Measurements from ENCODE around the gene CELSR1.

The CELSR1 gene

GRCh38 chr22:46486996-46487717 lies 50.3 kb downstream of the CELSR1 start:
- H3K27me3 ChIP-seq: no peaks in the 10 kb centered on the region
- H3K4me3 ChIP-seq: no peak overlapping the region
- no peaks in the 10 kb centered on the region for H4K20me1 ChIP-seq
- no peaks in the 10 kb centered on the region for H3K36me3 ChIP-seq
- H3K4me1 ChIP-seq: peaks cover 94% of the 10 kb centered on the region
- H3K27ac ChIP-seq: no peak overlapping the region
- peak overlapping the region; percentile 18 for H3K4me2 ChIP-seq
- peaks cover 9% of the 10 kb centered on the region; the same call in 1 of the 2 replicates for H3K9me3 ChIP-seq
- no peak for TF ChIP-seq Cebpa-rat (IDR thresholded peaks at IDR 0.05)
- H3K9ac ChIP-seq: no peak overlapping the region

DNA sequence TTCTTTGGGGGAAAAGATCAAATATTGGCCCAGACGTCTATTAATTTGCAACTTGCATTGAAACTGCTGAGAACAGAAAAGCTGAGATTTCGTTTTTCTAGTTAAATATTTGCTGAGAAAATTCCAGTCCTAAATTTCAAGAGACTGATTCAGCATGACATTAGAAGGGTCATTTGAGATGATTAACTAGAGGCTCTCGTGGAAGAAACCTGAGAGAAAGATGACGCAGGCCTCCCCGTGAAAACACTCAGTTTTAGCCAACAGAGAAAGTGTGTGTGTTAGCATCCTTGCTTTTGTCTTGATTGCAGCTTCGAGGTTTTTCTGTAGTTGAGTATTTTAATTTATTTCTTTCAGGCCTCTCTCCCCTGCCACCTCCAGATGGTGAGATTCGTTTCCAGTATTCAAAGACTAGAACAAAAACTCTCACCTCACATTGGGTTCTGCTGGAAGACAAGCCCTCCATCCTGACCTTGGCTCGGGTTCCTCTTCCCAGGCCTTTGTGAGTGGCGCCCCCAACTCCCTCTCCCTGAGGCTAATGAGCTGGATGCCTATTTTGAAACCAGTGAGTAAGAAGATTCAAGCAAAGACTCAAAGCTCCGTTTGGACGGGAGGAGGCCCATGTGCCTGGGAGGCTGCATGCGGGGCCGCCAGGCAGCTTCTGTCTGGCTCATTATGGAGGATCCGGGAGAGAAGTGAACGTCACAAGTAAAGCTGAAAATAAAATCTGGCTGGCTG lies 52.4 kb downstream of the CELSR1 start:
- no peak for TF ChIP-seq Cebpa-rat (IDR thresholded peaks at IDR 0.05)
- no peaks in the 10 kb centered on the region for H3K27me3 ChIP-seq
- no peaks in the 10 kb centered on the region for H4K20me1 ChIP-seq
- peak overlapping the region; percentile 48 for H3K4me2 ChIP-seq
- H3K9ac ChIP-seq: no peak overlapping the region
- H3K36me3 ChIP-seq: no peaks in the 10 kb centered on the region
- H3K27ac ChIP-seq: no peak overlapping the region
- peaks cover 94% of the 10 kb centered on the region for H3K4me1 ChIP-seq
- peaks cover 9% of the 10 kb centered on the region; the same call in 1 of the 2 replicates for H3K9me3 ChIP-seq
- H3K4me3 ChIP-seq: no peak overlapping the region

DNA sequence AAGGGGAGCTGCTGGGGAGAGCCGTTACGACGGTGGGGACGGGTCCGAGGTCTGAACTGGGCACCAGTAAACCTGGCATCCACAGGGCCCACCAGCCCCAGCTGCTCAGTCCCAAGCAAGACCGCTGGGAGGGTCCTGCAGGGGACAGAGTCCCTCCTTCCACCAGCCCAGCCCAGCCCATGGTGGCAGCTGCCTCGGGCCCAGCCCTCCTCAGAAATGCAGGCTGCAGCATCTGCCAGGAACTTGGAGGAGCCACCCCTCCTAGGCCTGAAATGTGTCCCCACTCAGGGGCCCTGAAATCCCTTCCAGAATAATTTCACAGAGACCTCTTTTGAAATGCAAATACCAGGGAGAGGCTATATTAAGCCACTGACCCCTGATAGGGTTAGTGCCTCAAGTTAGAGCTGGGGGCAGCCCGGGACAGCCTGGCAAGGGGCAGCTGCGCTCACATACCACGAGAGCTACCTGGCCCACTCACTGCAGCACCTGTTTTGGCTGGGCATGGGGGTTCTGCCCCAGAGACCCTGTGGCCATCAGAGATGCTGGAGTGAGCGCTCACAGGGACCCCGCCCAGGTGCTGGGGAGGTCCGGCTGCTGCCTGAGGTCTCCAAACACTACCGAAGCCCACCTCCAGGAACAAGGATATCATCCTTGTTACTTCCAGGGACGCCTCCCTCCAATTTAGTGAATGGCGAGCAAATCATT lies 53.1 kb downstream of the CELSR1 start:
- Histone ChIP-seq H3K9me3 (peaks cover 9% of the 10 kb centered on the region; the same call in 1 of the 2 replicates), H3K4me1 (peaks cover 94% of the 10 kb centered on the region), H3K9ac (no peak overlapping the region), H4K20me1 (no peaks in the 10 kb centered on the region), H3K27me3 (no peaks in the 10 kb centered on the region), H3K4me2 (peak overlapping the region; percentile 72), H3K36me3 (no peaks in the 10 kb centered on the region), H3K4me3 (no peak overlapping the region), H3K27ac (no peak overlapping the region)
- TF ChIP-seq Cebpa-rat (IDR thresholded peaks at IDR 0.05): no peak

DNA sequence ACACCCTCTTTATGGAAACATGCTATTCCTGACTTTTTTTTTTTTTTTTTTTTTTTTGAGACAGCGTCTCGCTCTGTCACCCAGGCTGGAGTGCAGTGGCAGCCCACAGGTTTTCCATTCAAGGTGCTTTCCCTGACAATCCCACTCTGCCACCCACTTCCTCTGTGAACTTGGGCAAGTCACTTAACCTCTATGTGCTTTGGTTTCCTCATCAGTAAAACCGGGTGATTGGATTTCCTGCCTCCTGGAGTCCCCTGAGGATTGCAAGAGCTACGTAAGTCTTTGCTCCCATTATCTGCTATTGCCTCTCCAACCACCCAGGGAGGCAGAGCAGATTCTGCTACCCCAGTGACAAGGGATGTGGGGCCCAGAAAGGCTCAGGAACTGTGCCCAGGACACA lies 54.1 kb downstream of the CELSR1 start:
- no peak for TF ChIP-seq Cebpa-rat (IDR thresholded peaks at IDR 0.05)
- no peaks in the 10 kb centered on the region for H4K20me1 ChIP-seq
- no peak overlapping the region for H3K4me3 ChIP-seq
- H3K27ac ChIP-seq: no peak overlapping the region
- H3K9ac ChIP-seq: no peak overlapping the region
- H3K9me3 ChIP-seq: peaks cover 9% of the 10 kb centered on the region; the same call in 1 of the 2 replicates
- peak overlapping the region; percentile 72 for H3K4me2 ChIP-seq
- H3K27me3 ChIP-seq: no peaks in the 10 kb centered on the region
- peaks cover 88% of the 10 kb centered on the region for H3K4me1 ChIP-seq
- H3K36me3 ChIP-seq: no peaks in the 10 kb centered on the region

GRCh38 chr22:46482056-46482675 lies 55.3 kb downstream of the CELSR1 start:
- Histone ChIP-seq H3K4me1 (peaks cover 81% of the 10 kb centered on the region), H3K27me3 (no peaks in the 10 kb centered on the region)

GRCh38 chr22:46481386-46481785 lies 56.0 kb downstream of the CELSR1 start:
- peaks cover 9% of the 10 kb centered on the region; the same call in 1 of the 2 replicates for H3K9me3 ChIP-seq
- no peak overlapping the region for H3K9ac ChIP-seq
- H3K4me3 ChIP-seq: no peak overlapping the region
- H4K20me1 ChIP-seq: no peaks in the 10 kb centered on the region
- H3K4me1 ChIP-seq: peaks cover 81% of the 10 kb centered on the region
- no peaks in the 10 kb centered on the region for H3K36me3 ChIP-seq
- H3K4me2 ChIP-seq: peak overlapping the region; percentile 72
- H3K27me3 ChIP-seq: no peaks in the 10 kb centered on the region
- no peak for TF ChIP-seq Cebpa-rat (IDR thresholded peaks at IDR 0.05)
- no peak overlapping the region for H3K27ac ChIP-seq

More at GRCh38 chr22:46482056-46482675, 55.3 kb downstream of the CELSR1 start:
- H3K9me3 ChIP-seq: peaks cover 9% of the 10 kb centered on the region; the same call in 1 of the 2 replicates
- no peaks in the 10 kb centered on the region for H3K36me3 ChIP-seq
- TF ChIP-seq Cebpa-rat (IDR thresholded peaks at IDR 0.05): no peak
- no peak overlapping the region for H3K27ac ChIP-seq
- no peak overlapping the region for H3K4me3 ChIP-seq
- peak overlapping the region; percentile 72 for H3K4me2 ChIP-seq
- no peak overlapping the region for H3K9ac ChIP-seq
- H4K20me1 ChIP-seq: no peaks in the 10 kb centered on the region

DNA sequence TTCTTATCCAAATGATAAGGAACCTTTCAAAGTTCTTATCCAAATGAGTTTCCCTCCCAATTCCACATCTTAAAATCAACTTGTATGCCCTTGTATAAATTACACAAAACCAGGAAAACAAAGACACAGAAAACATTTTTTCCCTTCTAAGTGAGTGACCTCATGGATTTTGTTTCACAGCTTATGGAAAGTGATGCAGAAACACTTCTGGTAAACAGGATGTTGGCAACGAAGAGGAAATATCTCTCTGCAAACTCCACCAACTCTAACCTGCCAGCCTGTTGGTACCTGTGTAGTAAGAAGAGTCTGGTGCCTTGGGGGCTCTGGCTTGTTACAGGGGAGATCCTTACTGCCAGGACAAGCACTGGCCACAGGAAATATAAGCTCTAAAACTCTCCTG lies 57.0 kb downstream of the CELSR1 start:
- Histone ChIP-seq H3K36me3 (no peaks in the 10 kb centered on the region), H3K9ac (no peak overlapping the region), H3K9me3 (peaks cover 15% of the 10 kb centered on the region), H3K27me3 (no peaks in the 10 kb centered on the region), H3K4me2 (peak overlapping the region; percentile 72), H3K4me1 (peaks cover 73% of the 10 kb centered on the region), H4K20me1 (no peaks in the 10 kb centered on the region), H3K4me3 (no peak overlapping the region), H3K27ac (no peak overlapping the region)
- no peak for TF ChIP-seq Cebpa-rat (IDR thresholded peaks at IDR 0.05)

DNA sequence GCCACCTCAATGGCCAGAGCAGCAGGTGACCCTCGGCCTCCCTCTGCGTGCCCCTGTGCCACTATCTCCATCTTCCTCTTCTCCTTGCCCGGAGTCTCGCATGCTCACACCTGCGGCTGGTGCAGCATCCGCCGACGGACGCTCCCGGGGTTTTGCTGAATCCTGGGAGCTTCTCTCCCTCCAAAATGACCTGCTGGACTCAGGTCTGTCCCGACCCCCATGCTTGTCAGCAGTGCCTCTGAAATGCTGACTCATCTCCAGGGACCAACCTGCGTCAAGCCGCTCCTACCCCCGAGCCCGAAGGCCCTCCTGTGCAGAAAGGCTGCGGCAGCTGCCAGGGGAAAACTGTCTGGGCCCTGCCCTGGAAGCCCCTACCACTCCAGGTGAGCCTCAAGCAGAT lies 58.4 kb downstream of the CELSR1 start:
- Histone ChIP-seq H3K4me3 (no peak overlapping the region), H3K4me2 (0 out of 2 replicates have a peak overlapping the region, but pooled peaks have one; percentile 72), H3K27me3 (no peaks in the 10 kb centered on the region), H4K20me1 (no peaks in the 10 kb centered on the region), H3K4me1 (peaks cover 63% of the 10 kb centered on the region), H3K27ac (no peak overlapping the region), H3K36me3 (no peaks in the 10 kb centered on the region), H3K9ac (no peak overlapping the region), H3K9me3 (peaks cover 23% of the 10 kb centered on the region)
- TF ChIP-seq Cebpa-rat (IDR thresholded peaks at IDR 0.05): no peak

GRCh38 chr22:46478083-46478551 lies 59.3 kb downstream of the CELSR1 start:
- TF ChIP-seq Cebpa-rat (IDR thresholded peaks at IDR 0.05): no peak
- H3K4me1 ChIP-seq: peaks cover 53% of the 10 kb centered on the region
- H3K9me3 ChIP-seq: peaks cover 21% of the 10 kb centered on the region
- no peaks in the 10 kb centered on the region for H3K36me3 ChIP-seq
- no peak overlapping the region for H3K4me3 ChIP-seq
- no peaks in the 10 kb centered on the region for H3K27me3 ChIP-seq
- H3K9ac ChIP-seq: no peak overlapping the region
- no peaks in the 10 kb centered on the region for H4K20me1 ChIP-seq
- H3K4me2 ChIP-seq: no peak overlapping the region
- no peak overlapping the region for H3K27ac ChIP-seq

All from BLaER1 (cell line).